Suppressor macrophage treated with lipopolysaccharide for 4 hours (primary cell): ENCODE measurements around the gene CAMP.
"Not testable (repeated sequence)": the region's sequence is repeated elsewhere in the genome, so short reads cannot be mapped to it uniquely, and the experiment has no call there.

Experiments used
- DNase-seq: peaks from one replicate; pipeline ENCODE4 v3.0.0-alpha.2; 2020

Gene CAMP

DNA sequence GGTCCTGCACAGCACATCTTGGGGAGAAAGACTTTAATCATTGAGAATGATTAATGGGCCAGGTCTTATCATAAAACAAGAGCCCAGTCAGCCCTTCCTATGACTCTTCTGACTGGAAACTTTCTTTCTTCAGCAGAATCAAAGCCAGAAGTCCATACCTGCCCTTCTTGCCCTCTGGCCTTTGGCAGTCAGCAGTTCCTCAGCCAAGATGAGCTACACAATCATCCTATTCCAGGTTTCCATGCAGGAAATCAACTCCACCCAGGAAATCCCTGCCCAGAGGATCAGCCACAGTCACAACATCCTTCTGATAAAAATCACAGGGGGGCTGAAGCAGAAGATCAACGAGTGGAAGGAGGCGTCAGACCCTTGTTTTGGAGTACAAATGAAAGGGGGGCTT is 44.5 kb downstream of the CAMP start:
- DNase-seq, result no peak

DNA sequence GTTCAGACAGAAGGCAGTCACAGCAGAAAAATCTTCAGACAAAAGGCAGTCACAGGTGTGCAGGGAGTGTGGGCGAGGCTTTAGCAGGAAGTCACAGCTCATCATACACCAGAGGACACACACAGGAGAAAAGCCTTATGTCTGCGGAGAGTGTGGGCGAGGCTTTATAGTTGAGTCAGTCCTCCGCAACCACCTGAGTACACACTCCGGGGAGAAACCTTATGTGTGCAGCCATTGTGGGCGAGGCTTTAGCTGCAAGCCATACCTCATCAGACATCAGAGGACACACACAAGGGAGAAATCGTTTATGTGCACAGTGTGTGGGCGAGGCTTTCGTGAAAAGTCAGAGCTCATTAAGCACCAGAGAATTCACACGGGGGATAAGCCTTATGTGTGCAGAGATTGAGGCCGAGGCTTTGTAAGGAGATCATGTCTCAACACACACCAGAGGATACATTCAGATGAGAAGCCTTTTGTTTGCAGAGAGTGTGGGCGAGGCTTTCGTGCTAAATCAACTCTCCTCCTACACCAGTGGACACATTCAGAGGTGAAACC is 45.2 kb downstream of the CAMP start:
- no peak for DNase-seq

DNA sequence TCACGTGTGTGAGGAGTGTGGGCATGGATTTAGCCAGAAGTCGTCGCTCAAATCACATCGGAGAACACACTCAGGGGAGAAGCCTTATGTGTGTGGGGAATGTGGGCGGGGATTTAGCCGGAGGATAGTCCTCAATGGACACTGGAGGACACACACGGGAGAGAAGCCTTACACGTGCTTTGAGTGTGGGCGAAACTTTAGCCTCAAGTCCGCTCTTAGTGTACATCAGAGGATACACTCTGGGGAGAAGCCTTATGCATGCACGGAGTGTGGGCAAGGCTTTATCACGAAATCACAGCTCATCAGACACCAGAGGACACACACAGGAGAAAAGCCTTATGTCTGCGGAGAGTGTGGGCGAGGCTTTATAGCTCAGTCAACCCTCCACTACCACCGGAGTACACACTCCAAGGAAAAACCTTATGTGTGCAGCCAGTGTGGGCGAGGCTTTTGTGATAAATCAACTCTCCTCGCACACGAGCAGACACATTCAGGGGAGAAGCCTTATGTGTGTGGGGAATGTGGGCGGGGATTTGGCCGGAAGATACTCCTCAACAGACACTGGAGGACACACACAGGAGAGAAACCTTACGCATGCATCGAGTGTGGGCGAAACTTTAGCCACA is 45.8 kb downstream of the CAMP start:
- DNase-seq, result no peak

DNA sequence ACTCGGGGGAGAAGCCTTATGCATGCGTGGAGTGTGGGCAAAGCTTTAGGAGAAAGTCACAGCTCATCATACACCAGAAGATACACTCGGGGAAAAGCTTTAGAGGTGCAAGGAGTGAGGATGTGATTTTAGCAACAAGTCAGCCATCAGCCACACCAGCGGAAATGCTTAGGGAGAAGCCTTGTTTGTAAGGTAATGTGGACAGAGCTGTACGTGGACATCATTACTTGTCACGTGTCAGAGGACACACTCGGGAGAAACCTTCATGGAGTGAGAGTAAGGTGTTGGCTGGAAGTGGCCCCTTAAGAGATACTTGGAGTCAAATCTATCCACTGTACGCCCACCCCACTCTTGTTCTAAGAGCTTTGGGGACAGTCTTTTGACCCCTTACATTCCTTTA is 46.3 kb downstream of the CAMP start:
- no peak for DNase-seq

DNA sequence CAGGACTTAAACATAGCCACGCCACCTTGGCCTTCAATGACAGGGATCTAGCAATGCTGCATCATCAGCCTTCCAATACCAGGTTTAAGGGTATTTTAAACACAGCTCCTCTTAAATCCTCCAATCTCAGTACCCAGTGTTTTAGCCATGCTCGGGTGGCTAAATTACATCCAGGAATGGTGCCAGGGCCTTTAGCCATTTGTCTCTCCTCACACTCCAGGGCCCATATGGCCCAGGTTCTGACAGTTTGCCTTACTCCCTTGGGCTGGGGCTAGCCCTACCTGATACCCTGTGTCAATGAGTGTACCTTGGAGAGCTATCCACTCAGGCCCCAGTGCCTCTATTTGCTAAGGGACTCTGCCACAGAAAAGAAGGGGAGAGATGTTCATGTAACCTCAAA is 47.0 kb downstream of the CAMP start:
- DNase-seq, result no peak

- not testable (repeated sequence) for DNase-seq
Measured at GRCh38 chr3:48271223-48271622, 47.9 kb downstream of the CAMP start.

GRCh38 chr3:48271763-48272498 is 48.6 kb downstream of the CAMP start:
- DNase-seq, result no peak

DNA sequence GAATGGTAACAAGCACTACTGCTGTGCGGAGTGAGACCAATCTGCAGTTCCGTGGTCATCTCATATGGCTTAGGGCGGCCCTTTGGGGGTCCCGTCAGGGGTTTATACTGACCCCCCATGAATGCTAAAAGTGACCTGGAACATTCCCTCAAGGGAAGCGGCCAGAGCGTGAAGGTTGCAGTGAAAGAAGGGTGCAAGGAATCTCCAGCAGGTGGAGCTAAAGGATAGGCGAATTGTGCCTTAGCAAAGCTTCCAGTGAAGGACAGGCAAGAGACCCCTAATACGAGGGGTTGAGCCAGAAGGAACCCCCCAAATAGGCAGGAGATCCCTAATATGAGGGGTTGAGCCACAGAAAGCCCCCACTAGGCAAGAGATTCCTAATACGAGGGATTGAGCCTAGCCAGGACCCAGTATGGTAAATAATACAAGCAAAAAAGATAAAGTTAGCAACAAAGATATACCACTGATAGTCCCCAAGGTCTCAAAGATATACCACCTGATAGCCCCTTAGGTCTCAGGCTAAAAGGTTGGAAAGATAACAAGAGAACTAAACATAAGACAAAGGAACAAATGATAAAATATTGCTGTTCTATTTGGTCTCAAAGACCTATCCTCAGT is 50.4 kb downstream of the CAMP start:
- DNase-seq, result peak; percentile 78

DNA sequence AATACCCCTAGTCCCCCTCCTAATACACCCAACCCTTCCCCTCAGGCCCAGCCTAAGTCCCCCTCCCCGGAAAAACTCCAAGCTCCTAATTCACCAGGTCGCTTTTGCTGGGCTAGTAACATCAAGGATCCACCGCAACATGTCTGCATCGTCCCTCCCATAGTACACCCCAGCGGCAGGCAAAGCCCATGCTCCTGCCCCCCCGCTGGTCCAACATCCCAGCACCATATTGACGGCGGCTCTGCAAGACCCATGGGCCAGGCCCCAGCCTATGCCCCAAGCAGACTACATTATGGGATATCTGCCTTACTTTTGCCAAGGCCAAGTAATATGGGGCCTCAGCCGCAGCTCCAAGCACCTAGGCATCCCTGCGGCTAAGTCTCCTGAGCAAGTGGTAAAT is 51.2 kb downstream of the CAMP start:
- DNase-seq, result no peak
